ENCODE data around the gene RXRB. TPM values are rescaled to one million over a fixed set of nuclear protein-coding genes. Genes with fewer than 3 reads are reported as not detected.

The RXRB gene
- total and polyA plus RNA-seq, 2 donors (not counting 3 experiments of a cell fraction or from before 2014, with no cell fraction given), result 43.4 to 44.4 TPM

GRCh38 chr6:33206864-33207551 lies 6.5 kb upstream of the RXRB start:
- Histone ChIP-seq H3K4me3 (replicated peaks in 1 of 3; ENCODE audit: insufficient read depth in 1 of 3, low read depth in 1 of 3, low read length in 3 of 3) (peak overlapping the region in 2 of 3 experiments; percentile 83 to 85), H4K20me1 (replicated peaks; ENCODE audit: control insufficient read depth, extremely low read depth, insufficient read depth, low read length) (no peaks in the 10 kb centered on the region), H3K4me2 (ENCODE audit: insufficient read depth, low read length) (peak overlapping the region; percentile 93), H3K27ac (ENCODE audit: insufficient read depth, low read depth, low read length) (peak overlapping the region; percentile 95), H3K9me1 (replicated peaks; ENCODE audit: control insufficient read depth, extremely low read depth, insufficient read depth, low read length) (no peaks in the 10 kb centered on the region), H3K27me3 (ENCODE audit: control insufficient read depth in 2 of 2, insufficient read depth in 2 of 2, low read length in 2 of 2) (no peaks in the 10 kb centered on the region), H3K79me2 (ENCODE audit: control insufficient read depth, insufficient read depth, low read length) (peaks cover 13% of the 10 kb centered on the region), H3K9me3 (replicated peaks; ENCODE audit: control insufficient read depth, insufficient read depth, low read length) (no peaks in the 10 kb centered on the region), H2AFZ (ENCODE audit: low read depth, low read length) (peak overlapping the region; percentile 79), H3K9ac (replicated peaks; ENCODE audit: extremely low read depth, insufficient read depth, low read length) (peak overlapping the region; percentile 97), H3K4me1 (ENCODE audit: control insufficient read depth, extremely low read depth, insufficient read depth, low read length) (peaks cover 25% of the 10 kb centered on the region), H3K36me3 (ENCODE audit: control insufficient read depth in 2 of 2, extremely low read depth in 1 of 2, insufficient read depth in 2 of 2, low read length in 2 of 2) (peaks cover 13 to 15% of the 10 kb centered on the region in 2 experiments)
- no TSS peak for BruUV-seq (replicated peaks)
- dilution Hi-C loops (cut with MboI; ENCODE audit: extremely low pct_ligation_motif_present, low sequenced_read_pairs), result no loop called here
- ChIA-PET CTCF (interaction anchor here (1.9 to 2.7 kb wide), 2 partner anchors 9 to 41 kb away, joined by 9 to 29 read pairs; no protein-coding TSS in a partner anchor), POLR2A (no interaction called here)
- DNase-seq (ENCODE audit: low read depth, low spot score) (peak; percentile 74), FAIRE-seq (no peak)
- intact Hi-C loops (cut with micrococcal nuclease), result no loop called here
- TF ChIP-seq JUN (IDR thresholded peaks at IDR 0.05; ENCODE audit: borderline replicate concordance, insufficient read depth, insufficient read length, low read depth), result peak; percentile 40
- no peak for TF ChIP-seq FOS (IDR thresholded peaks at IDR 0.05; ENCODE audit: borderline replicate concordance, insufficient read depth, low read length)

DNA sequence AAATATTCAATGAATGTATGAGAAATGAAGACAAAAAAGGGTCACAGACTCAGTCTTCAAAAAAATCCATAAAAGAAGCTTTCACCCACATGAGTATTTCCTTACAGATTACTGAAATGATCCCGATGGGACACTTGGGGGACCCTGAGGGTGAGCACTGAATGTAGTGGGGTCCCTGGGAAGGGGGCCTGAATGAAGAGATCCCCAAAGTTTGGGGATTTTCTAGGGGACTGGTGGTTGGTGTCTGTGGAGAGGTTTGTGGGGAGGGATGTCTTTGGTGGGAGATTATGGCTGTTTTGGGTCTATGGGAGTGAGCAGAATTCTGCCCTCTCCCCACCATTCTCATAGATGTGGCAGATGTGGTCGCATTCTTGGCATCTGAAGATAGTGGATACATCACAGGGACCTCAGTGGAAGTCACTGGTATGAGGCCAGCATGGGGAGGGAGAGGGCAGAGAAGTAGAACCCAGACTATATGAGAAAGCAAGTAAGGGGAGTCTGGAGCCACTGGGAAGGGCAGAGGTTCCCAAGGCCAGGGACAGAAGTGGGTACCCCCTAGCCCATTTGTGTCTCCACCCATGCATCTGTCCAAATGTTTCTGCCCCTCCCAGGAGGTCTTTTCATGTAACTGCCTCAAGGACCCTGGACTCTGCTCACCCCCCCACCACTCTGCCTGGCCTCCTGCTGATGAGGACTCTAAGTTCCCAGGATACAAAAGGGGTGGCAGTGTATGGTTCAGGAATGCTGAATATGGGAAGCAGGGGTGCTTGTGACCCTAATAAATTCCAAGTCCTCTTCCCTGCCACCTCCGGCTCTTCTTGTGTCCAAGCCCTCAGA lies 5.8 kb upstream of the RXRB start:
- Histone ChIP-seq H4K20me1 (replicated peaks; ENCODE audit: control insufficient read depth, extremely low read depth, insufficient read depth, low read length) (no peaks in the 10 kb centered on the region), H3K9ac (replicated peaks; ENCODE audit: extremely low read depth, insufficient read depth, low read length) (peak overlapping the region; percentile 40), H2AFZ (ENCODE audit: low read depth, low read length) (no peak overlapping the region), H3K4me1 (ENCODE audit: control insufficient read depth, extremely low read depth, insufficient read depth, low read length) (peaks cover 32% of the 10 kb centered on the region), H3K4me2 (ENCODE audit: insufficient read depth, low read length) (no peak overlapping the region), H3K36me3 (ENCODE audit: control insufficient read depth in 2 of 2, extremely low read depth in 1 of 2, insufficient read depth in 2 of 2, low read length in 2 of 2) (peaks cover 15% of the 10 kb centered on the region in 2 experiments), H3K27ac (ENCODE audit: insufficient read depth, low read depth, low read length) (peak overlapping the region; percentile 49), H3K4me3 (replicated peaks in 1 of 3; ENCODE audit: insufficient read depth in 1 of 3, low read depth in 1 of 3, low read length in 3 of 3) (no peak overlapping the region), H3K27me3 (ENCODE audit: control insufficient read depth in 2 of 2, insufficient read depth in 2 of 2, low read length in 2 of 2) (no peaks in the 10 kb centered on the region), H3K79me2 (ENCODE audit: control insufficient read depth, insufficient read depth, low read length) (peaks cover 21% of the 10 kb centered on the region), H3K9me3 (replicated peaks; ENCODE audit: control insufficient read depth, insufficient read depth, low read length) (no peaks in the 10 kb centered on the region), H3K9me1 (replicated peaks; ENCODE audit: control insufficient read depth, extremely low read depth, insufficient read depth, low read length) (no peaks in the 10 kb centered on the region)
- BruUV-seq (replicated peaks), result no TSS peak
- intact Hi-C loops (cut with micrococcal nuclease) (no loop called here), dilution Hi-C loops (cut with MboI; ENCODE audit: extremely low pct_ligation_motif_present, low sequenced_read_pairs) (no loop called here)
- CTCF ChIA-PET, result interaction anchor here (1.3 kb wide), 1 partner anchor 41 kb away, joined by 4 read pairs; no protein-coding TSS in a partner anchor
- FAIRE-seq (peak; percentile 38), DNase-seq (ENCODE audit: low read depth, low spot score) (no peak)
- TF ChIP-seq POLR2AphosphoS5 (IDR thresholded peaks at IDR 0.05; ENCODE audit: insufficient read depth, low read depth, low read length) (no peak), MAX (IDR thresholded peaks at IDR 0.05; ENCODE audit: insufficient read depth, insufficient read length) (no peak), EZH2 (IDR thresholded peaks at IDR 0.05; ENCODE audit: borderline replicate concordance, low read depth, low read length, severe bottlenecking) (no peak), CTCF (IDR thresholded peaks at IDR 0.05; ENCODE audit: extremely low read depth in 1 of 2, insufficient read depth in 1 of 2, low read depth in 1 of 2, low read length in 2 of 2) (no peak), MYC (IDR thresholded peaks at IDR 0.05; ENCODE audit: low read depth, low read length) (no peak), POLR2A (IDR thresholded peaks at IDR 0.05; ENCODE audit: low read depth, low read length) (no peak), FOS (IDR thresholded peaks at IDR 0.05; ENCODE audit: borderline replicate concordance, insufficient read depth, low read length) (no peak), JUN (IDR thresholded peaks at IDR 0.05; ENCODE audit: borderline replicate concordance, insufficient read depth, insufficient read length, low read depth) (no peak), GATA2 (IDR thresholded peaks at IDR 0.05; ENCODE audit: insufficient read depth, insufficient read length, low read depth, low read length) (no peak)
- POLR2A ChIA-PET, result no interaction called here
